ENCODE data around the gene RAB3C.

DNA sequence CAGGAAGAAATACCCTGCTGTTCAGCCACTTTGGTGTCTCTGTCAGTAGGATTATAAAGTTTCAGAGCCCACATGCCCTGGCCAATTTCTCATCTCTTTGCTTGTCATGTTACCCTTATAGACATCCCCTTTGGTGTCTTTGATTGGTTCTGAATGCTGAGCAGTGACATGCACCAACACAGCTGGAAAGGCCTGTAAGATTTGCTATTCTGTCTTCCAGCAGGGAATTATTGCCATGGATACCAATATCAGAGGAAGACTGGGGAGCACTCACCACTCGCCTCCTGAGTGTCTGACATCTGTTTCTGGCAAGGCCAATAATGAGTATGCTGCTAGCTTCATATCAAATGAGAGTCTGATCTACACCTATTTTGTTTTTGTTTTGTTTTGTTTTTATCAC is 34.4 kb downstream of the RAB3C start:
- TF ChIP-seq CTCF (IDR thresholded peaks at IDR 0.05) (no peak), POLR2A (IDR thresholded peaks at IDR 0.05) (no peak)
